Measurements from ENCODE around the gene PRIM1. TPM values are rescaled to one million over a fixed set of nuclear protein-coding genes. Genes with fewer than 3 reads are reported as not detected.
A peak's percentile ranks its signal among the peaks of the same experiment; 100 is the strongest.

Gene PRIM1
- total RNA-seq, 1 experiment from 2014 or later: 50.7 TPM

DNA sequence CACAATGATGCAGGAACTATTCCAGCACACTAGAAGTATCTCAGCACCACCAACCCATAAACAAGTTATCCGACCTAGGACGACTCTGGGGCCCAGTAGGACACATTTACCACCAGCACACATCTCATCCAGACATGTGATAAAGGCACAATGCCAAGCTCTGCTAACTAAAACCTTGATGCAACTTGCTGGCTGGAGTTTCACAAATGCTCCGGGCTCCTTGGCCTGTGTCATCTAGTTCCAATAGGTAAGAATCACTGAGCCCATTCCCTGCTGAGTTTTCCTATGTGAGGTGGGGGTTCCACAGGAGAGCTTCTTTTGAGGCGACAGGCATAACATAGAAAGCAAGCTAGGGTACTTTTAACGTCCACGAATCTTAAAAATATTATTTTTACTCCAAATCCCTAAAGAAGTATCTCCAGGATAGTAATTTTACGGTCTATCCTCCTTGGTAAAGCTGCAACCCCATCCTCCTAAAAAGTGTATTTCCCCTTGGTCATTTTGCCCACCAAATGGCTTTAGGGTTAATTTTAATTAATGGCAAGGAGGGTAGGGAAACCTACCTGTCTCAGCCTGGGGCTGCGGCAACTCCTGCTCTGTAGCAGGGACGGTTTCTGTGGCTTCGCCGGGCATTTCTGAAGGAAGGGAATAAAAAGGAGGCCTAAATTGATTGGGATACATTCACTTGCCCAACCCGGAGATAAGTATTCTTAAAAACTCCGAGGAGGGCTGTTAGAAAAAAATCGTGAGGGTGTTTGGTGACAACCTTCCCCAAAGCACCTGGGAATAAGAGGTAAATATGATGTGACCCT, 28.0 kb downstream of the PRIM1 start:
- Histone ChIP-seq H3K4me2 (ENCODE audit: insufficient read depth, insufficient read length, low read length) (peak overlapping the region; percentile 82), H3K9ac (ENCODE audit: extremely low read depth, insufficient read length, low read length) (peak overlapping the region; percentile 93), H3K23ac (ENCODE audit: insufficient read length, low read depth, low read length) (no peak overlapping the region), H3K14ac (ENCODE audit: insufficient read depth, low read length) (peak overlapping the region; percentile 77; the same call in 1 of the 2 replicates), H2AFZ (ENCODE audit: low read length) (no peak overlapping the region), H2BK120ac (ENCODE audit: low read depth, low read length, poor library complexity, severe bottlenecking) (no peak overlapping the region), H3T11ph (ENCODE audit: low read length) (no peak overlapping the region), H4K20me1 (ENCODE audit: control insufficient read depth, insufficient read depth, insufficient read length) (no peaks in the 10 kb centered on the region), H4K5ac (ENCODE audit: insufficient read length, low read depth, low read length) (peak overlapping the region; percentile 77), H3K79me2 (ENCODE audit: insufficient read depth, low read length) (peaks cover 52% of the 10 kb centered on the region; the same call in 1 of the 2 replicates), H2BK5ac (ENCODE audit: insufficient read length, low read length) (no peak overlapping the region), H3K4me1 (ENCODE audit: insufficient read depth, low read length) (peaks cover 10% of the 10 kb centered on the region), H3K18ac (ENCODE audit: insufficient read length, low read depth, low read length) (peak overlapping the region; percentile 81), H3K27ac (ENCODE audit: insufficient read length, low read depth, low read length) (peak overlapping the region; percentile 50), H2BK12ac (ENCODE audit: insufficient read length, low read depth, low read length) (no peak overlapping the region), H3K27me3 (ENCODE audit: insufficient read depth, low read length) (no peaks in the 10 kb centered on the region), H4K91ac (ENCODE audit: insufficient read length, low read depth, low read length) (peak overlapping the region; percentile 48), H2AK5ac (ENCODE audit: insufficient read length, low read length) (peak overlapping the region; percentile 10), H3K23me2 (ENCODE audit: insufficient read length, low read depth, low read length, poor library complexity, severe bottlenecking) (peaks cover 10% of the 10 kb centered on the region), H3K56ac (ENCODE audit: insufficient read length, low read depth, low read length) (peak overlapping the region; percentile 25), H3K9me3 (ENCODE audit: control insufficient read depth, low read depth, low read length) (no peaks in the 10 kb centered on the region), H2BK15ac (ENCODE audit: low read depth, low read length) (no peak overlapping the region), H2BK20ac (ENCODE audit: low read depth, low read length, poor library complexity, severe bottlenecking) (no peak overlapping the region), H3K79me1 (ENCODE audit: insufficient read depth, low read depth, low read length, poor library complexity, severe bottlenecking) (peaks cover 11% of the 10 kb centered on the region), H4K8ac (replicated peaks; ENCODE audit: insufficient read length, low read depth, low read length) (peak overlapping the region; percentile 18), H3K4ac (ENCODE audit: low read depth, low read length) (peak overlapping the region; percentile 0; the same call in 1 of the 2 replicates)
- TF ChIP-seq, protein P1, sequence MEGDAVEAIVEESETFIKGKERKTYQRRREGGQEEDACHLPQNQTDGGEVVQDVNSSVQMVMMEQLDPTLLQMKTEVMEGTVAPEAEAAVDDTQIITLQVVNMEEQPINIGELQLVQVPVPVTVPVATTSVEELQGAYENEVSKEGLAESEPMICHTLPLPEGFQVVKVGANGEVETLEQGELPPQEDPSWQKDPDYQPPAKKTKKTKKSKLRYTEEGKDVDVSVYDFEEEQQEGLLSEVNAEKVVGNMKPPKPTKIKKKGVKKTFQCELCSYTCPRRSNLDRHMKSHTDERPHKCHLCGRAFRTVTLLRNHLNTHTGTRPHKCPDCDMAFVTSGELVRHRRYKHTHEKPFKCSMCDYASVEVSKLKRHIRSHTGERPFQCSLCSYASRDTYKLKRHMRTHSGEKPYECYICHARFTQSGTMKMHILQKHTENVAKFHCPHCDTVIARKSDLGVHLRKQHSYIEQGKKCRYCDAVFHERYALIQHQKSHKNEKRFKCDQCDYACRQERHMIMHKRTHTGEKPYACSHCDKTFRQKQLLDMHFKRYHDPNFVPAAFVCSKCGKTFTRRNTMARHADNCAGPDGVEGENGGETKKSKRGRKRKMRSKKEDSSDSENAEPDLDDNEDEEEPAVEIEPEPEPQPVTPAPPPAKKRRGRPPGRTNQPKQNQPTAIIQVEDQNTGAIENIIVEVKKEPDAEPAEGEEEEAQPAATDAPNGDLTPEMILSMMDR (conservative IDR thresholded peaks at IDR 0.05): no peak
- Mint-ChIP-seq H3K9me3 (no peaks in the 10 kb centered on the region), H3K27ac (peak overlapping the region; percentile 100), H3K36me3 (ENCODE audit: insufficient read depth in 1 of 3, low read depth in 3 of 3) (peaks cover 52 to 79% (median 69%) of the 10 kb centered on the region in 3 experiments), H3K27me3 (ENCODE audit: low read depth) (no peaks in the 10 kb centered on the region), H3K4me1 (peaks cover 52 to 57% of the 10 kb centered on the region in 2 experiments), H3K4me3 (peak overlapping the region; percentile 99 to 100)
- WGBS (ENCODE audit: extremely low coverage, insufficient read length, low lambda C conversion rate): no CpG with 5 or more reads among the region's 14 CpGs
- DNase-seq: no peak
